Uterus (tissue), 2 donors: Measurements from ENCODE around the gene KCNN2.

Source experiments
- CTCF ChIP-seq, 4 experiments: fragments of 200-600 bp in 2 of 4; fragments of 450-650 bp in 2 of 4; sonication (generic) in 2 of 4; IDR thresholded peaks; one replicate each; pipeline ENCODE4 v1.5.1; 2016 to 2019; ENCODE audit warnings: antibody characterized with exemption in 4 of 4, mild to moderate bottlenecking in 2 of 4, moderate library complexity in 1 of 4
- POLR2A ChIP-seq, 2 donors: fragments of 450-650 bp; IDR thresholded peaks; one replicate each; pipeline ENCODE4 v1.6.1; 2016; ENCODE audit warnings: antibody characterized with exemption in 2 of 2, mild to moderate bottlenecking in 1 of 2, moderate library complexity in 1 of 2

- TF ChIP-seq POLR2A (IDR thresholded peaks at IDR 0.05) (no peak), CTCF (IDR thresholded peaks at IDR 0.05) (no peak)
Observed at GRCh38 chr5:114316167-114316566, 45.7 kb upstream of the KCNN2 start.
